ENCODE measurements around the gene CD6. TPM values are rescaled to one million over a fixed set of nuclear protein-coding genes. Genes with fewer than 3 reads are reported as not detected.

CD6 gene
- total and polyA plus RNA-seq, 2 of the 8 experiments (the other 6 are each of a cell fraction or from before 2014, with no cell fraction given): 0.03 TPM; not detected in 1

GRCh38 chr11:61058583-61059259, 87.2 kb downstream of the CD6 start:
- no peaks in the 10 kb centered on the region for H3K79me2 ChIP-seq (ENCODE audit: control insufficient read depth in 1 of 2, insufficient read depth in 2 of 2, low read length in 2 of 2)
- no peak overlapping the region for H2BK15ac ChIP-seq (ENCODE audit: low read length)
- TF ChIP-seq CBX8 (IDR thresholded peaks at IDR 0.05; ENCODE audit: borderline replicate concordance, low read depth, low read length): no peak
- no peak for TF ChIP-seq USF2 (IDR thresholded peaks at IDR 0.05; ENCODE audit: low read length)
- TF ChIP-seq CHD2 (IDR thresholded peaks at IDR 0.05; ENCODE audit: low read length): no peak
- TF ChIP-seq CTBP2 (IDR thresholded peaks at IDR 0.05; ENCODE audit: borderline replicate concordance, insufficient read depth, insufficient read length, low read length): no peak
- TF ChIP-seq HDAC6 (IDR thresholded peaks at IDR 0.05; ENCODE audit: low read depth, low read length): no peak
- TF ChIP-seq SUZ12 (IDR thresholded peaks at IDR 0.05; ENCODE audit: low read length): no peak
- no peak for TF ChIP-seq MAFK (IDR thresholded peaks at IDR 0.05; ENCODE audit: low read depth, low read length)
- no peak for TF ChIP-seq GABPA (IDR thresholded peaks at IDR 0.05; ENCODE audit: borderline replicate concordance, insufficient read depth, low read length)
- TF ChIP-seq RNF2 (IDR thresholded peaks at IDR 0.05; ENCODE audit: borderline replicate concordance, low read depth, low read length, missing control alignments, poor library complexity, severe bottlenecking): no peak

More at GRCh38 chr11:61058583-61059259, 87.2 kb downstream of the CD6 start:
- FAIRE-seq (no peak), DNase-seq (ENCODE audit: low read depth in 1 of 2, low spot score in 2 of 2) (no peak)
- 91% methylated on average over 14 of the region's 14 CpGs; no CpG with 5 or more reads in 1 of the 2 experiments for WGBS, 2 experiments (ENCODE audit: extremely low coverage in 1 of 2, insufficient coverage in 1 of 2, insufficient read length in 1 of 2, insufficient replicate concordance in 2 of 2, low coverage in 1 of 2, low lambda C conversion rate in 2 of 2, missing lambda C conversion rate in 1 of 2)
- ChIA-PET POLR2A (ENCODE audit: partially characterized antibody) (no interaction called here), CTCF (ENCODE audit: partially characterized antibody) (no interaction called here)
- peaks cover 0 to 2% of the 10 kb centered on the region in 2 experiments for H4K20me1 ChIP-seq (replicated peaks in 1 of 2; ENCODE audit: control insufficient read depth in 1 of 2, insufficient read depth in 2 of 2, low read length in 2 of 2)
- H4K5ac ChIP-seq (ENCODE audit: insufficient read length, low read depth, low read length): no peak overlapping the region
- H3K14ac ChIP-seq (ENCODE audit: insufficient read length): no peak overlapping the region
- no peak overlapping the region for H2BK5ac ChIP-seq (ENCODE audit: low read depth, low read length)
- no peak overlapping the region for H2AK5ac ChIP-seq (ENCODE audit: low read depth, low read length)
- no peaks in the 10 kb centered on the region for H3K9me3 ChIP-seq (ENCODE audit: insufficient read depth in 2 of 2, low read depth in 1 of 2, low read length in 1 of 2)
- H3K27me3 ChIP-seq (replicated peaks in 1 of 4; ENCODE audit: control insufficient read depth in 3 of 4, extremely low read depth in 1 of 4, insufficient read depth in 3 of 4, low read length in 3 of 4): no peaks in the 10 kb centered on the region
- H3K23ac ChIP-seq (ENCODE audit: insufficient read length): no peak overlapping the region
- no peak overlapping the region for H4K8ac ChIP-seq (ENCODE audit: extremely low read depth, insufficient read depth, low read length)
- no peak overlapping the region for H3K56ac ChIP-seq (replicated peaks; ENCODE audit: insufficient read length, low read depth, low read length)
- H3K36me3 ChIP-seq (ENCODE audit: control insufficient read depth in 2 of 4, insufficient read depth in 4 of 4, low read length in 3 of 4): no peaks in the 10 kb centered on the region
- H3K4me2 ChIP-seq (ENCODE audit: insufficient read depth in 1 of 2, low read depth in 2 of 2, low read length in 2 of 2): no peak overlapping the region
- no peak overlapping the region for H3K27ac ChIP-seq (ENCODE audit: low read depth, low read length)
- no peak overlapping the region for H2BK120ac ChIP-seq (replicated peaks; ENCODE audit: low read depth, low read length)
- H3K9ac ChIP-seq (replicated peaks in 1 of 4; ENCODE audit: extremely low read depth in 1 of 4, low read depth in 3 of 4, low read length in 3 of 4): no peak overlapping the region
- H2BK12ac ChIP-seq (ENCODE audit: low read depth, low read length): no peak overlapping the region
- no peak overlapping the region for H3K4me3 ChIP-seq (ENCODE audit: extremely low read depth in 1 of 4, insufficient read depth in 2 of 4, low read depth in 3 of 4, low read length in 4 of 4)
- H3K18ac ChIP-seq (ENCODE audit: extremely low read depth, low read length): no peak overlapping the region
- no peaks in the 10 kb centered on the region for H3K79me1 ChIP-seq (ENCODE audit: low read depth, low read length)
- no peak overlapping the region for H4K91ac ChIP-seq (replicated peaks; ENCODE audit: insufficient read length, low read length)
- H3K23me2 ChIP-seq (ENCODE audit: low read depth, low read length): no peaks in the 10 kb centered on the region
- H2BK20ac ChIP-seq (ENCODE audit: low read length): no peak overlapping the region
- no peaks in the 10 kb centered on the region for H3K4me1 ChIP-seq (replicated peaks in 1 of 4; ENCODE audit: control insufficient read depth in 3 of 4, insufficient read depth in 4 of 4, low read length in 3 of 4)
- no peak overlapping the region for H3K4ac ChIP-seq (replicated peaks; ENCODE audit: insufficient read length, low read depth, low read length)
- H2AFZ ChIP-seq (ENCODE audit: low read length): no peak overlapping the region

Measured in H1 (cell line).